Fibroblast of lung (primary cell): ENCODE data around the gene THSD7A. TPM values are rescaled to one million over a fixed set of nuclear protein-coding genes. Genes with fewer than 3 reads are reported as not detected.
A peak's percentile ranks its signal among the peaks of the same experiment; 100 is the strongest.

Source experiments
- DNase-seq, 2 donors: peaks; one replicate each; pipeline versions ENCODE4 v3.0.0 to v3.0.0-alpha.2; 2010; ENCODE audit warnings: low read depth in 2 of 2
- H2AFZ ChIP-seq: 2 replicates; pipeline ENCODE4 v1.5.1; 2012; ENCODE audit warnings: low read length, control low read depth, inconsistent platforms
- H3K27ac ChIP-seq: 2 replicates; pipeline ENCODE4 v1.5.1; 2011; ENCODE audit warnings: low read length, control low read depth; ENCODE audit not compliant: insufficient read depth
- H3K27me3 ChIP-seq: 2 replicates; pipeline ENCODE4 v1.5.1; 2011; ENCODE audit warnings: mild to moderate bottlenecking, low read length; ENCODE audit not compliant: control insufficient read depth, insufficient read depth
- H3K36me3 ChIP-seq: 2 replicates; pipeline ENCODE4 v1.5.1; 2011; ENCODE audit warnings: low read length; ENCODE audit not compliant: control insufficient read depth, insufficient read depth
- H3K4me1 ChIP-seq: 2 replicates; pipeline ENCODE4 v1.5.1; 2011; ENCODE audit warnings: low read length; ENCODE audit not compliant: control insufficient read depth, insufficient read depth; ENCODE audit errors: extremely low read depth
- H3K4me2 ChIP-seq: 2 replicates; pipeline ENCODE4 v1.5.1; 2011; ENCODE audit warnings: low read length, control low read depth; ENCODE audit not compliant: insufficient read depth; ENCODE audit errors: extremely low read depth
- H3K4me3 ChIP-seq, 4 experiments: fragments of 200-600 bp in 1 of 4; sonication (generic) in 1 of 4; replicated peaks in 1 of 4; 2 replicates each; pipeline ENCODE4 v1.5.1; 2011 to 2016; ENCODE audit warnings: low read length in 4 of 4, low read depth in 3 of 4, mild to moderate bottlenecking in 3 of 4, control low read depth in 2 of 4, inconsistent platforms in 1 of 4, mixed read lengths in 1 of 4; ENCODE audit not compliant: insufficient read depth in 1 of 4; ENCODE audit errors: control extremely low read depth in 1 of 4
- H3K79me2 ChIP-seq: 2 replicates; pipeline ENCODE4 v1.5.1; 2012; ENCODE audit warnings: mild to moderate bottlenecking, low read length, inconsistent platforms; ENCODE audit not compliant: control insufficient read depth, insufficient read depth
- H3K9ac ChIP-seq: 2 replicates; pipeline ENCODE4 v1.5.1; 2011; ENCODE audit warnings: mild to moderate bottlenecking, low read length, control low read depth; ENCODE audit not compliant: insufficient read depth
- H3K9me3 ChIP-seq: 2 replicates; pipeline ENCODE4 v1.5.1; 2012; ENCODE audit warnings: low read depth, low read length; ENCODE audit not compliant: control insufficient read depth, insufficient read depth
- H4K20me1 ChIP-seq: 2 replicates; pipeline ENCODE4 v1.5.1; 2011; ENCODE audit warnings: low read length; ENCODE audit not compliant: control insufficient read depth, insufficient read depth; ENCODE audit errors: extremely low read depth
- CTCF ChIP-seq, 2 donors: IDR thresholded peaks in 1 of 2; conservative IDR thresholded peaks in 1 of 2; 1 replicate in 1 of 2; 2 replicates in 1 of 2; pipeline ENCODE4 v1.5.1; 2011 to 2012; ENCODE audit warnings: low read length in 2 of 2, control low read depth in 1 of 2, inconsistent platforms in 1 of 2, low read depth in 1 of 2, mild to moderate bottlenecking in 1 of 2
- EZH2 ChIP-seq: IDR thresholded peaks from 2 replicates; pipeline ENCODE4 v1.5.1; 2012; ENCODE audit warnings: low read length, control low read depth, mild to moderate bottlenecking; ENCODE audit errors: missing control alignments
- polyA plus RNA-seq, 2 donors: library from polyadenylated mRNA; depleted of rRNA in 1 of 2; stranded (reverse) in 1 of 2; unstranded in 1 of 2; fragments of >200 nt; gene quantifications; 2 replicates each; pipeline ENCODE4 v1.2.1, GENCODE V29; 2011 to 2012; ENCODE audit warnings: missing spikeins in 1 of 2
- total RNA-seq: library from RNA; depleted of rRNA; stranded (reverse); fragments of >200 nt; gene quantifications from 2 replicates; pipeline ENCODE4 v1.2.1, GENCODE V29; 2014

THSD7A gene
- total and polyA plus RNA-seq, 2 donors (not counting 1 experiment from before 2014, with no cell fraction given), result 0.02 to 0.83 TPM

GRCh38 chr7:11471255-11471654 is 360.7 kb downstream of the THSD7A start:
- H3K27me3 ChIP-seq, result no peaks in the 10 kb centered on the region
- H3K4me2 ChIP-seq, result no peak overlapping the region
- H3K4me1 ChIP-seq, result no peaks in the 10 kb centered on the region
- H3K79me2 ChIP-seq, result no peaks in the 10 kb centered on the region
- no peak overlapping the region for H3K4me3 ChIP-seq
- no peak overlapping the region for H2AFZ ChIP-seq
- H3K9ac ChIP-seq, result no peak overlapping the region
- H3K27ac ChIP-seq, result no peak overlapping the region
- H4K20me1 ChIP-seq, result no peaks in the 10 kb centered on the region
- H3K36me3 ChIP-seq, result no peaks in the 10 kb centered on the region
- TF ChIP-seq EZH2 (no peak), CTCF (conservative IDR thresholded peaks at IDR 0.05 in 1 of 2, IDR thresholded peaks at IDR 0.05 in 1 of 2; ENCODE audit: low read depth in 1 of 2, low read length in 2 of 2) (no peak)
- H3K9me3 ChIP-seq, result no peaks in the 10 kb centered on the region
- DNase-seq, result no peak

GRCh38 chr7:11469028-11469745 is 362.8 kb downstream of the THSD7A start:
- Histone ChIP-seq H3K27ac (no peak overlapping the region), H3K36me3 (no peaks in the 10 kb centered on the region), H3K27me3 (no peaks in the 10 kb centered on the region), H3K4me2 (no peak overlapping the region), H4K20me1 (no peaks in the 10 kb centered on the region), H2AFZ (no peak overlapping the region), H3K9ac (no peak overlapping the region), H3K4me1 (no peaks in the 10 kb centered on the region), H3K79me2 (no peaks in the 10 kb centered on the region), H3K9me3 (no peaks in the 10 kb centered on the region), H3K4me3 (no peak overlapping the region)
- TF ChIP-seq EZH2 (no peak), CTCF (conservative IDR thresholded peaks at IDR 0.05 in 1 of 2, IDR thresholded peaks at IDR 0.05 in 1 of 2; ENCODE audit: low read depth in 1 of 2, low read length in 2 of 2) (no peak)
- peak in 1 of 2 donors; percentile 9 for DNase-seq

- TF ChIP-seq EZH2 (no peak), CTCF (conservative IDR thresholded peaks at IDR 0.05 in 1 of 2, IDR thresholded peaks at IDR 0.05 in 1 of 2; ENCODE audit: low read depth in 1 of 2, low read length in 2 of 2) (no peak)
Observed at GRCh38 chr7:11466517-11467105, 365.4 kb downstream of the THSD7A start.

More at GRCh38 chr7:11466517-11467105, 365.4 kb downstream of the THSD7A start:
- Histone ChIP-seq H3K27me3 (no peaks in the 10 kb centered on the region), H3K27ac (no peak overlapping the region), H4K20me1 (no peaks in the 10 kb centered on the region), H3K9me3 (no peaks in the 10 kb centered on the region), H3K4me3 (no peak overlapping the region), H2AFZ (no peak overlapping the region), H3K79me2 (no peaks in the 10 kb centered on the region), H3K4me2 (no peak overlapping the region), H3K9ac (no peak overlapping the region), H3K36me3 (no peaks in the 10 kb centered on the region), H3K4me1 (no peaks in the 10 kb centered on the region)
- no peak for DNase-seq
